Neural crest cell (in vitro differentiated cells): ENCODE results near the gene NATD1. TPM values are rescaled to one million over a fixed set of nuclear protein-coding genes. Genes with fewer than 3 reads are reported as not detected.
A peak's percentile ranks its signal among the peaks of the same experiment; 100 is the strongest.

Experiments
- DNase-seq: peaks from one replicate; pipeline ENCODE4 v3.0.0; 2021; ENCODE audit warnings: low read depth, mixed read lengths, low spot score
- H3K27ac Mint-ChIP-seq: one replicate; pipeline ENCODE4 v1.8.0; 2021; ENCODE audit warnings: mild to moderate bottlenecking, mixed read lengths; ENCODE audit not compliant: unreplicated experiment
- H3K27me3 Mint-ChIP-seq: 2 replicates; pipeline ENCODE4 v1.8.0; 2021; ENCODE audit warnings: low read depth, mild to moderate bottlenecking, mixed read lengths
- H3K36me3 Mint-ChIP-seq: 2 replicates; pipeline ENCODE4 v1.8.0; 2021; ENCODE audit warnings: low read depth, mild to moderate bottlenecking, mixed read lengths
- H3K4me1 Mint-ChIP-seq: 2 replicates; pipeline ENCODE4 v1.8.0; 2021; ENCODE audit warnings: mixed read lengths
- H3K4me3 Mint-ChIP-seq: one replicate; pipeline ENCODE4 v1.8.0; 2021; ENCODE audit warnings: mild to moderate bottlenecking, mixed read lengths
- H3K9me3 Mint-ChIP-seq: 2 replicates; pipeline ENCODE4 v1.8.0; 2021; ENCODE audit warnings: mixed read lengths
- CTCF ChIP-seq: fragments of 200-600 bp; sonication (generic); conservative IDR thresholded peaks from 2 replicates; pipeline ENCODE4 v1.5.0; 2021; ENCODE audit warnings: antibody characterized with exemption, mild to moderate bottlenecking
- long read RNA-seq: library from polyadenylated mRNA; unstranded; transcript quantifications from one replicate; pipeline ENCODE4 v2.0.0, GENCODE V29; 2020
- total RNA-seq: library from RNA; stranded (reverse); gene quantifications from 2 replicates; pipeline ENCODE4 v1.2.1, GENCODE V29; 2021

NATD1 gene
- 6.3 and 6.7 TPM in 2 replicates for total RNA-seq
- long read RNA-seq, result 0 reads

- Mint-ChIP-seq H3K36me3 (no peaks in the 10 kb centered on the region), H3K4me1 (peaks cover 13% of the 10 kb centered on the region), H3K9me3 (no peaks in the 10 kb centered on the region), H3K27me3 (peaks cover 5% of the 10 kb centered on the region), H3K4me3 (peak within 1 kb of the TSS; percentile 92), H3K27ac (no peak within 1 kb of the TSS)
- no peak for TF ChIP-seq CTCF
- peak; percentile 56 for DNase-seq
These were observed at the start of gene NATD1 for GRCh38 chr17:21252796-21253645. Gene NATD1, minus strand, starts transcription at chr17:21253410. Its CDS starts 146 bp downstream, at chr17:21253264.

GRCh38 chr17:21301593-21302550, 48.7 kb upstream of the NATD1 start:
- H3K4me1 Mint-ChIP-seq, result no peaks in the 10 kb centered on the region
- no peak overlapping the region for H3K27ac Mint-ChIP-seq
- no peak for TF ChIP-seq CTCF
- no peak for DNase-seq
- H3K27me3 Mint-ChIP-seq, result no peaks in the 10 kb centered on the region
- H3K4me3 Mint-ChIP-seq, result no peak overlapping the region
- no peaks in the 10 kb centered on the region for H3K9me3 Mint-ChIP-seq
- H3K36me3 Mint-ChIP-seq, result peaks cover 13% of the 10 kb centered on the region

- no peaks in the 10 kb centered on the region for H3K9me3 Mint-ChIP-seq
These were observed 47.7 kb upstream of the NATD1 start for GRCh38 chr17:21300601-21301571.

GRCh38 chr17:21299981-21300600, 46.9 kb upstream of the NATD1 start:
- Mint-ChIP-seq H3K4me3 (no peak overlapping the region), H3K9me3 (no peaks in the 10 kb centered on the region), H3K27me3 (no peaks in the 10 kb centered on the region), H3K4me1 (no peaks in the 10 kb centered on the region), H3K27ac (no peak overlapping the region), H3K36me3 (peaks cover 13% of the 10 kb centered on the region)
- no peak for DNase-seq
- no peak for TF ChIP-seq CTCF

More at GRCh38 chr17:21300601-21301571, 47.7 kb upstream of the NATD1 start:
- H3K4me3 Mint-ChIP-seq, result no peak overlapping the region
- H3K27ac Mint-ChIP-seq, result no peak overlapping the region
- TF ChIP-seq CTCF, result no peak
- peaks cover 13% of the 10 kb centered on the region for H3K36me3 Mint-ChIP-seq
- no peak for DNase-seq
- no peaks in the 10 kb centered on the region for H3K4me1 Mint-ChIP-seq
- H3K27me3 Mint-ChIP-seq, result no peaks in the 10 kb centered on the region
